H1 (cell line): Measurements from ENCODE around the gene RPTOR. TPM values are rescaled to one million over a fixed set of nuclear protein-coding genes. Genes with fewer than 3 reads are reported as not detected.

Source experiments
- ASH2L ChIP-seq: fragments of 200-600, 300-600 bp; sonication (generic); IDR thresholded peaks from one replicate; pipeline ENCODE4 v1.7.1; 2017; ENCODE audit warnings: low read length
- BACH1 ChIP-seq: IDR thresholded peaks from 2 replicates; pipeline ENCODE4 v1.6.1; 2012; ENCODE audit warnings: low read length, improper control_type of control experiment
- PHF8 ChIP-seq: fragments of 200-600 bp; sonication (generic); conservative IDR thresholded peaks from 2 replicates; pipeline ENCODE4 v1.7.1; 2012; ENCODE audit warnings: low read depth, mild to moderate bottlenecking, inconsistent platforms, low read length, moderate library complexity
- RBBP5 ChIP-seq: IDR thresholded peaks from 2 replicates; pipeline ENCODE4 v1.7.1; 2012; ENCODE audit warnings: low read depth, mild to moderate bottlenecking, inconsistent platforms, low read length, moderate library complexity, borderline replicate concordance
- RFX5 ChIP-seq: IDR thresholded peaks from 2 replicates; pipeline ENCODE4 v1.6.1; 2011; ENCODE audit warnings: low read depth, low read length, improper control_type of control experiment, borderline replicate concordance
- SAP30 ChIP-seq: fragments of 300-600 bp; sonication (generic); IDR thresholded peaks from 2 replicates; pipeline ENCODE4 v1.7.1; 2012; ENCODE audit warnings: low read length, moderate library complexity, mild to moderate bottlenecking, inconsistent platforms; ENCODE audit not compliant: insufficient read depth, insufficient replicate concordance
- SIRT6 ChIP-seq: IDR thresholded peaks from one replicate; pipeline ENCODE4 v1.7.1; 2012; ENCODE audit warnings: low read length, inconsistent platforms
- polyA plus RNA-seq, 7 experiments: library from polyadenylated mRNA; depleted of rRNA in 3 of 7; stranded (reverse) in 5 of 7; unstranded in 2 of 7; fragments of >200 nt in 5 of 7; fragments of 200-250 nt in 2 of 7; gene quantifications; 1 replicate in 5 of 7; 2 replicates in 1 of 7; 4 replicates in 1 of 7; pipeline versions ENCODE4 v1.2.1 to v1.2.3, GENCODE V29; 2011 to 2013; ENCODE audit warnings: missing spikeins in 2 of 7, mixed read lengths in 2 of 7
- total RNA-seq: library from RNA; stranded (reverse); fragmentation: NEBNext Ultra II Directional; extraction: Animal tissue kit (Norgen Biotek cat#: 25700); gene quantifications from 2 replicates; pipeline ENCODE4 v1.2.1, GENCODE V29; 2021

RPTOR gene
- total and polyA plus RNA-seq, 2 of the 8 experiments (the other 6 are each of a cell fraction or from before 2014, with no cell fraction given), result 6.9 to 28.7 TPM

DNA sequence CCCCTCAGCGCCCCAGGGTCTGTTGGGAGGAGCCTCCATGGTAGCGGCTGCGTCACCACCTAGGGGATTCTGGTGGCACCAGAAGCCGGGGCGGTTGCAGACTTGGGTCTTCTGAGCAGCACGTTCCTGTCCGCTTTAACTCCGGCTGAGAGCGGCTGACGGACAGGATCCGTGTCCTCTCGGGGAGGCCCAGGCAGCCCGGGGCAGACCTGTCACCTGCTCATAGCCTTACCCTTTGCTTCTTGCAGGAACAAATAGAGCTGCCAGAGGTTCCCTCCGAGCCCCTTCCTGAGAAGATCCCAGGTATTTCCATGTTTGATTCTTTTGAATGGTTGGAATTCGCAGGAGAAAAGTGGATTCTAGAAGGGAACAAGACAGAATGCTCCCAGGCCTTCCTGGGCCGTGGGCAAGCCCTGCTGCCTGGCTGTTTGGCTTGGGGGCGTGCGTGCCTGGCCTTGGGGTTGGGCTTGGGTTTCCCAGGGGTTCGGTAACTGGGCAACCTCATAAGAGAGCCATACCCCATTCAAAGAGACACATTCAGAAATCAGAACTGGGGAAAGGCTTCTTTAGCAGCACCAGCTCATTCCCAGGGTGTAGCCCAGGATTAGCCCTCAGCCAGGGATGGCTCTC is 453.6 kb downstream of the RPTOR start (continued):
- TF ChIP-seq RBBP5 (no peak), PHF8 (no peak), BACH1 (no peak), SAP30 (no peak), ASH2L (no peak), RFX5 (no peak), SIRT6 (no peak)
